GF-D8 (cell line): ENCODE results near the gene PEX7.
"Not testable (repeated sequence)": the region's sequence is repeated elsewhere in the genome, so short reads cannot be mapped to it uniquely, and the experiment has no call there.

Experiments
- DNase-seq: peaks from one replicate; lab custom pipeline; 2025; lab: John Stamatoyannopoulos, UW

Gene PEX7

GRCh38 chr6:136790411-136791295 is 31.7 kb upstream of the PEX7 start:
- DNase-seq: no peak

- DNase-seq: peak; percentile 68
These were observed 30.9 kb upstream of the PEX7 start for GRCh38 chr6:136791296-136792094.

GRCh38 chr6:136792095-136792409 is 30.3 kb upstream of the PEX7 start:
- DNase-seq: no peak

GRCh38 chr6:136792410-136793262 is 29.8 kb upstream of the PEX7 start, which contains the start of gene MAP3K5:
Gene MAP3K5, minus strand, starts transcription at chr6:136792477. Its CDS starts 320 bp downstream, at chr6:136792157.
- DNase-seq: peak; percentile 70

GRCh38 chr6:136793363-136793762 is 29.0 kb upstream of the PEX7 start:
- DNase-seq: no peak

GRCh38 chr6:136795386-136795785 is 27.0 kb upstream of the PEX7 start:
- no peak for DNase-seq

- DNase-seq: no peak
These were observed 26.4 kb upstream of the PEX7 start for GRCh38 chr6:136795996-136796395.

- DNase-seq: no peak
These were observed 24.3 kb upstream of the PEX7 start for GRCh38 chr6:136798044-136798443.

- DNase-seq: no peak
These were observed 20.8 kb upstream of the PEX7 start for GRCh38 chr6:136801581-136801980.

GRCh38 chr6:136803608-136804007 is 18.8 kb upstream of the PEX7 start:
- DNase-seq: no peak

- no peak for DNase-seq
These were observed 13.1 kb upstream of the PEX7 start for GRCh38 chr6:136809091-136809860.

- DNase-seq: no peak
These were observed 11.1 kb upstream of the PEX7 start for GRCh38 chr6:136811272-136811671.

GRCh38 chr6:136812174-136812573 is 10.2 kb upstream of the PEX7 start:
- DNase-seq: no peak

GRCh38 chr6:136815608-136816007 is 6.8 kb upstream of the PEX7 start:
- not testable (repeated sequence) for DNase-seq

GRCh38 chr6:136816656-136817055 is 5.7 kb upstream of the PEX7 start:
- no peak for DNase-seq

GRCh38 chr6:136820561-136820960 is 1.8 kb upstream of the PEX7 start:
- no peak for DNase-seq

GRCh38 chr6:136822046-136822375 is 381 bp upstream of the PEX7 start:
- DNase-seq: no peak

GRCh38 chr6:136823128-136823660 is 802 bp downstream of the PEX7 start:
- DNase-seq: no peak

- no peak for DNase-seq
These were observed 3.8 kb downstream of the PEX7 start for GRCh38 chr6:136826216-136826615.

- DNase-seq: no peak
These were observed 9.6 kb downstream of the PEX7 start for GRCh38 chr6:136831873-136832562.
